RWPE1 (cell line): Measurements from ENCODE around the gene DGKI.

Experiments
- CTCF ChIA-PET: fragments of 350-600 bp; sonication (Branson Sonifier 250); formaldehyde crosslinking; extraction: SDS; loops from one replicate; lab custom pipeline; 2021; lab: Yijun Ruan, JAX
- POLR2A ChIA-PET: fragments of 400-600 bp; formaldehyde crosslinking; extraction: SDS; loops from one replicate; lab custom pipeline; 2020; ENCODE audit warnings: antibody characterized with exemption; ENCODE audit not compliant: low non-redundant PET; lab: Yijun Ruan, JAX
- DNase-seq: peaks from one replicate; pipeline ENCODE4 v3.0.0; 2012; ENCODE audit warnings: low spot score
- H3K27ac ChIP-seq: fragments of 450-650 bp; 2 replicates; pipeline ENCODE4 v1.5.1; 2017
- TF ChIP-seq, protein P1 (sequence below): fragments of 450-650 bp; conservative IDR thresholded peaks from 2 replicates; pipeline ENCODE4 v1.5.1; 2017; ENCODE audit warnings: low read depth, mild to moderate bottlenecking

DGKI gene

DNA sequence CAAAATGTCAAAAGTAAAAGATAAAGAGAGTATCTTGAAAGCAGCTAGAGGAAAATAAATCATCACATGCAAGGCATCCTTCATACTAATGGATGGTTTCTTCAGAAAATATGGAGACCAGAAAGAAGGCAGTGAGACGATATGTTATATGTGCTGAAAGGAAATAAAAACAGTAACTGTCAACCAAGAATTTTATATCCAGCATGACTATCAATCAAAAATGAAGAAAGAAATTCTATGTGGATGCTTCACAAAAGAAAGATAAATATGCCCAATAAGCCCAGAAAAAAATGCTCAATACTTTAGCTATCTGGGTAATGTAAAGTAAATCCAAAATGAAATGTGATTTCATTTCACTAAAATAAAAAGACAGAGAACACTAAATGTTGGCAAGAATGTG, 142.1 kb downstream of the DGKI start:
- H3K27ac ChIP-seq = no peak overlapping the region
- DNase-seq = no peak
- POLR2A ChIA-PET = no interaction called here
- CTCF ChIA-PET = interaction anchor here (0.5 kb wide), 1 partner anchor 118 kb away, joined by 3 read pairs; no protein-coding TSS in a partner anchor
- TF ChIP-seq, protein P1, sequence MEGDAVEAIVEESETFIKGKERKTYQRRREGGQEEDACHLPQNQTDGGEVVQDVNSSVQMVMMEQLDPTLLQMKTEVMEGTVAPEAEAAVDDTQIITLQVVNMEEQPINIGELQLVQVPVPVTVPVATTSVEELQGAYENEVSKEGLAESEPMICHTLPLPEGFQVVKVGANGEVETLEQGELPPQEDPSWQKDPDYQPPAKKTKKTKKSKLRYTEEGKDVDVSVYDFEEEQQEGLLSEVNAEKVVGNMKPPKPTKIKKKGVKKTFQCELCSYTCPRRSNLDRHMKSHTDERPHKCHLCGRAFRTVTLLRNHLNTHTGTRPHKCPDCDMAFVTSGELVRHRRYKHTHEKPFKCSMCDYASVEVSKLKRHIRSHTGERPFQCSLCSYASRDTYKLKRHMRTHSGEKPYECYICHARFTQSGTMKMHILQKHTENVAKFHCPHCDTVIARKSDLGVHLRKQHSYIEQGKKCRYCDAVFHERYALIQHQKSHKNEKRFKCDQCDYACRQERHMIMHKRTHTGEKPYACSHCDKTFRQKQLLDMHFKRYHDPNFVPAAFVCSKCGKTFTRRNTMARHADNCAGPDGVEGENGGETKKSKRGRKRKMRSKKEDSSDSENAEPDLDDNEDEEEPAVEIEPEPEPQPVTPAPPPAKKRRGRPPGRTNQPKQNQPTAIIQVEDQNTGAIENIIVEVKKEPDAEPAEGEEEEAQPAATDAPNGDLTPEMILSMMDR = no peak

DNA sequence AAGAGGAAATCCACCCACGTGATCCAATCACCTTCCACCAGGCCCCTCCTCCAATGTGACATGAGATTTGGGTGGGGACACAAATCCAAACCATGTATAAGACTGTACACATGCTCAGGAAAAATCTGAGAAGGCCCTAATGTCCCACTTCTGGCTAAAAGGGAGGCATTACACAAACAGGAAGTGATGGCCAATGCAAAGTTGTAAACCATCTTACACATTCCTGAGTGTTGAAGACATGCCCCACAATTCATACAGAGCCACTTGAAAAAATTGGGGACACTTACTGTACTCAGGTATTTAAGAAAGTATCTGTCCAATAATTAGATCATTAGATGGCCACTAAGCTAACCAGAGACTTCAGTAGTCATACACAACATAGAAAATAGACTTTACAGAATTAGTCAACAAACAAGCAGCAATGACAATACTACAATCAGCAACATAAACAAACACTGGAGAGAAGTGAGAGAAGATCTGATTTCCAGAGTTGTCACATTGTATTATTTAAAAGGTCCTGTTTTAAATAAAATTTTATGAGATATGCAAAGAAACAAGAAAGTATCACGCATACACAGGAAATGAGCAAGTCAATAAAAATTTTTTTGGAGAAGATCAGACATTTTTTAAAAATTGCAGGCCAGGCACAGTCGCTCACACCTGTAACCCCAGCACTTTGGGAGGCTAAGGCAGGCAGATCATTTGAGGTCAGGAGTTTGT, 143.3 kb downstream of the DGKI start:
- no peak overlapping the region for H3K27ac ChIP-seq
- TF ChIP-seq, protein P1 = no peak
- POLR2A ChIA-PET = no interaction called here
- no peak for DNase-seq
- CTCF ChIA-PET = no interaction called here

DNA sequence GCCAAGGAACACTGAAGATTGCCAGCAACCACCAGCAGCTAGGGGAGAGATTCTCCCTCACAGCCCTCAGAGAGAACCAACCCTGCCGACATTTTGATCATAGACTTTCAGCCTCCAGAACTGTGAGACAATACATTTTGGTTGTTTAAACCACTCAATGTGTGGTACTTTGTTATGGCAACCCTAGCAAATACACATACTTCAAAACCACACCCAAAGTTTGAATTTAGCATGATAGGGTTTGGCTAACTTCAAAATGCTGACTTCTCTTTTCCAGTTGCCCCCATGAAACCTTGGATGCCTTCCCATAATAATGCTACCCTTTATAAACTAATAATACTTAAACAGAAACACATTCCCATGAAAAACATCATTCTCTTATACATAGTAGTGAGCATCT, 149.8 kb downstream of the DGKI start:
- TF ChIP-seq, protein P1 = no peak
- DNase-seq = no peak
- ChIA-PET CTCF (no interaction called here), POLR2A (no interaction called here)
- no peak overlapping the region for H3K27ac ChIP-seq

DNA sequence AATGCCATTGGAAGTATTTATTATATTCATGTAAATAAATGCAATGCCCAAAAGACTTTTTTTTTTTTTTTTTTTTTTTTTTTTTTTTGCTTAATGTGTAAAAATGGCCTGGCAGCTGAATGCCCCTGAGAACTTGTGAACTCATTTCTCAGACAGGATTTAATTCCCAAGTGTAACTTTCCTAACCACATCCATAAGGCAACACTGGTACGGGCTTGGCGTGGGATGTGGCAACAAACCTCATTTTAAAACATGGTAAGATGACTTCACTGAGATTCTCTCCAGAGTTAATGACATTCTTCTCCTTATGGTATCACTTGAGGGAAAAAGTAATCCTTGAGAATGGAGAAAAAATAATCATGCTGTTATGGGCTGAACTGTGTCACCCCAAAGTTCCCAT, 150.4 kb downstream of the DGKI start:
- ChIA-PET CTCF (no interaction called here), POLR2A (no interaction called here)
- no peak overlapping the region for H3K27ac ChIP-seq
- TF ChIP-seq, protein P1 = no peak
- DNase-seq = no peak

DNA sequence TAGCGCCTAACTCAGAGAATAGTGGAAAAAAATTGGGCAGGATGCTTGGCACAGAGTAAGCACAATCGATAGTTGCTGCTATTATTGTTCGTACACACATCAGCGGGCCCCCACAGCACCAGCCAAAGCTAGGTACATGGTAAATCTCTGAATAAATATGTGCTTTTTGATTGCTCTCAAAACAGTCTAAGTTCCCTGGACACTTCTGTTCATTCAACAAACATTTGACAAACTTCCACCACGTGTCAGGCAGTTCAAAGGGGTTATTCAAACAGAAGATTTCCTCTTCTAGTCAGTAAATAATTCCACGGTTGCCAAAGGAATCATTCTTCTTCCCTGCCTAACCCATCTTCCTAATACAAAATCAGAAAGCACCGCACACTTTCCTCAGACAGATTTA, 150.8 kb downstream of the DGKI start:
- TF ChIP-seq, protein P1 = no peak
- no peak overlapping the region for H3K27ac ChIP-seq
- DNase-seq = no peak
- ChIA-PET POLR2A (no interaction called here), CTCF (no interaction called here)

GRCh38 chr7:137695494-137695893, 151.3 kb downstream of the DGKI start:
- no peak for DNase-seq
- H3K27ac ChIP-seq = no peak overlapping the region
- ChIA-PET CTCF (no interaction called here), POLR2A (no interaction called here)
- TF ChIP-seq, protein P1 = no peak
